GM23338 (cell line): Measurements from ENCODE around the gene RBM19. TPM values are rescaled to one million over a fixed set of nuclear protein-coding genes. Genes with fewer than 3 reads are reported as not detected.

Experiments used
- ATAC-seq: fragments of 200-7000 bp; cut with Tn5 transposase; 3 replicates; pipeline ENCODE4 v1.9.1; 2020
- DNase-seq: peaks from one replicate; pipeline ENCODE4 v3.0.0-alpha.2; 2015; ENCODE audit warnings: low spot score
- H2AFZ ChIP-seq: fragments of 200-600 bp; sonication (generic); 2 replicates; pipeline ENCODE4 v1.8.0; 2016; ENCODE audit warnings: antibody characterized with exemption, mild to moderate bottlenecking, moderate library complexity
- H3F3A ChIP-seq: fragments of 200-600 bp; sonication (generic); replicated peaks from 2 replicates; pipeline ENCODE4 v1.8.0; 2017; ENCODE audit warnings: antibody characterized with exemption, mixed run types, low read depth
- H3K27ac ChIP-seq: fragments of 200-600 bp; sonication (generic); 2 replicates; pipeline ENCODE4 v1.6.1; 2016; ENCODE audit warnings: low read depth
- H3K27me3 ChIP-seq: fragments of 200-600 bp; sonication (generic); 2 replicates; pipeline ENCODE4 v1.8.0; 2016; ENCODE audit warnings: mild to moderate bottlenecking, mixed run types, moderate library complexity; ENCODE audit not compliant: insufficient read depth
- H3K36me3 ChIP-seq: fragments of 200-600 bp; sonication (generic); 2 replicates; pipeline ENCODE4 v1.8.0; 2016; ENCODE audit warnings: mild to moderate bottlenecking; ENCODE audit not compliant: insufficient read depth
- H3K4me1 ChIP-seq: fragments of 200-600 bp; sonication (generic); 2 replicates; pipeline ENCODE4 v1.8.0; 2016; ENCODE audit warnings: mild to moderate bottlenecking, moderate library complexity; ENCODE audit not compliant: insufficient read depth
- H3K4me2 ChIP-seq: fragments of 200-600 bp; sonication (generic); 2 replicates; pipeline ENCODE4 v1.7.1; 2017; ENCODE audit warnings: mixed run types
- H3K4me3 ChIP-seq: fragments of 200-600 bp; sonication (generic); 2 replicates; pipeline ENCODE4 v1.6.1; 2016; ENCODE audit warnings: mixed run types
- H3K79me2 ChIP-seq: fragments of 200-600 bp; sonication (generic); replicated peaks from 2 replicates; pipeline ENCODE4 v1.8.0; 2017; ENCODE audit warnings: mild to moderate bottlenecking; ENCODE audit not compliant: insufficient read depth
- H3K9me2 ChIP-seq: fragments of 200-600 bp; sonication (generic); 2 replicates; pipeline ENCODE4 v1.8.0; 2017; ENCODE audit not compliant: insufficient read depth
- H4K20me1 ChIP-seq: fragments of 200-600 bp; sonication (generic); replicated peaks from 2 replicates; pipeline ENCODE4 v1.8.0; 2017; ENCODE audit warnings: mild to moderate bottlenecking; ENCODE audit not compliant: insufficient read depth
- H3K27ac Mint-ChIP-seq: 2 replicates; pipeline ENCODE4 v1.8.0; 2020; ENCODE audit warnings: inconsistent platforms, mild to moderate bottlenecking, moderate library complexity, mixed read lengths
- H3K27me3 Mint-ChIP-seq: 3 replicates; pipeline ENCODE4 v1.8.0; 2022; ENCODE audit warnings: low read depth, mild to moderate bottlenecking, moderate library complexity, mixed read lengths, inconsistent platforms; ENCODE audit not compliant: insufficient read depth, poor library complexity
- H3K36me3 Mint-ChIP-seq: 3 replicates; pipeline ENCODE4 v1.8.0; 2021; ENCODE audit warnings: low read depth, mild to moderate bottlenecking, inconsistent platforms, moderate library complexity, mixed read lengths
- H3K4me1 Mint-ChIP-seq: 3 replicates; pipeline ENCODE4 v1.8.0; 2020; ENCODE audit warnings: mild to moderate bottlenecking, inconsistent platforms, mixed read lengths
- H3K4me3 Mint-ChIP-seq: 3 replicates; pipeline ENCODE4 v1.8.0; 2021; ENCODE audit warnings: moderate library complexity, mild to moderate bottlenecking, inconsistent platforms, mixed read lengths
- H3K9me3 Mint-ChIP-seq: 3 replicates; pipeline ENCODE4 v1.8.0; 2020; ENCODE audit warnings: moderate library complexity, mild to moderate bottlenecking, inconsistent platforms, mixed read lengths
- EZH2phosphoT487 ChIP-seq: fragments of 200-600 bp; sonication (generic); IDR thresholded peaks from one replicate; pipeline ENCODE4 v1.8.1; 2018; ENCODE audit warnings: antibody characterized with exemption; ENCODE audit not compliant: unreplicated experiment
- NANOG ChIP-seq: IDR thresholded peaks from 2 replicates; pipeline ENCODE4 v1.6.1; 2016; ENCODE audit warnings: antibody characterized with exemption, borderline replicate concordance
- REST ChIP-seq: IDR thresholded peaks from one replicate; pipeline ENCODE4 v1.6.1; 2018; ENCODE audit warnings: antibody characterized with exemption; ENCODE audit not compliant: unreplicated experiment
- ZNF114 ChIP-seq: fragments of 250-450 bp; sonication (Bioruptor Pico); IDR thresholded peaks from 2 replicates; pipeline ENCODE4 v1.5.0; 2020; ENCODE audit warnings: mild to moderate bottlenecking, moderate library complexity
- polyA plus RNA-seq: library from polyadenylated mRNA; unstranded; fragments of >200 nt; fragmentation: Nextera tagmentation; extraction: Ambion mirVana; gene quantifications from 2 replicates; pipeline ENCODE4 v1.2.1, GENCODE V29; 2016
- total RNA-seq: library from RNA; depleted of rRNA; stranded (reverse); fragments of >200 nt; shearing (Covaris generic); gene quantifications from 2 replicates; pipeline ENCODE4 v1.2.3, GENCODE V29; 2014

RBM19 gene
- total and polyA plus RNA-seq, 2 experiments from 2014 or later: 43.4 to 56.7 TPM

GRCh38 chr12:113846883-113847755 is 119.0 kb downstream of the RBM19 start:
- Histone ChIP-seq H3K4me1 (no peaks in the 10 kb centered on the region), H3K9me2 (no peaks in the 10 kb centered on the region), H3K27ac (no peak overlapping the region), H3K36me3 (no peaks in the 10 kb centered on the region), H2AFZ (no peak overlapping the region), H3K4me3 (no peak overlapping the region), H3F3A (0 out of 2 replicates have a peak, but pooled peaks cover 4% of the 10 kb centered on the region), H3K4me2 (no peak overlapping the region), H3K27me3 (no peaks in the 10 kb centered on the region), H4K20me1 (no peaks in the 10 kb centered on the region), H3K79me2 (no peaks in the 10 kb centered on the region)
- Mint-ChIP-seq H3K9me3 (no peaks in the 10 kb centered on the region), H3K4me1 (no peaks in the 10 kb centered on the region; the same call in 2 of the 3 replicates), H3K27ac (no peak overlapping the region), H3K27me3 (peaks cover 4% of the 10 kb centered on the region), H3K36me3 (peaks cover 6% of the 10 kb centered on the region; the same call in 2 of the 3 replicates), H3K4me3 (no peak overlapping the region)
- no peak for DNase-seq
- TF ChIP-seq ZNF114 (CRISPR knock-in tag): no peak
- TF ChIP-seq REST: no peak
- no peak for TF ChIP-seq NANOG
- ATAC-seq: no peak

GRCh38 chr12:113845900-113846674 is 120.0 kb downstream of the RBM19 start:
- Histone ChIP-seq H3F3A (0 out of 2 replicates have a peak, but pooled peaks cover 4% of the 10 kb centered on the region), H4K20me1 (no peaks in the 10 kb centered on the region), H3K27me3 (no peaks in the 10 kb centered on the region), H2AFZ (no peak overlapping the region), H3K36me3 (no peaks in the 10 kb centered on the region), H3K27ac (no peak overlapping the region), H3K4me1 (no peaks in the 10 kb centered on the region), H3K9me2 (no peaks in the 10 kb centered on the region), H3K4me2 (no peak overlapping the region), H3K79me2 (no peaks in the 10 kb centered on the region), H3K4me3 (no peak overlapping the region)
- DNase-seq (no peak), ATAC-seq (no peak)
- Mint-ChIP-seq H3K27ac (no peak overlapping the region; the same call in 1 of the 2 replicates), H3K4me3 (no peak overlapping the region), H3K9me3 (no peaks in the 10 kb centered on the region), H3K36me3 (peaks cover 6% of the 10 kb centered on the region; the same call in 2 of the 3 replicates), H3K4me1 (no peaks in the 10 kb centered on the region; the same call in 1 of the 3 replicates), H3K27me3 (peaks cover 4% of the 10 kb centered on the region)
- TF ChIP-seq EZH2phosphoT487: no peak
